Activated CD4-positive, alpha-beta T cell treated with anti-CD3 and anti-CD28 coated beads, Interleukin-2, amount 50 U/mL, for 16 hours (primary cell): ENCODE measurements around the gene GSTCD.

Experiments used
- DNase-seq: peaks from one replicate; pipeline ENCODE4 v3.0.0-alpha.2; 2020

The GSTCD gene

GRCh38 chr4:105895583-105896460 lies 187.2 kb downstream of the GSTCD start:
- DNase-seq: peak; percentile 14

GRCh38 chr4:105896461-105896942 lies 187.9 kb downstream of the GSTCD start:
- no peak for DNase-seq
